T-helper 1 cell (primary cell): ENCODE data around the gene MSI2.
"Not testable (repeated sequence)": the region's sequence is repeated elsewhere in the genome, so short reads cannot be mapped to it uniquely, and the experiment has no call there.

Source experiments
- DNase-seq, 5 donors: peaks; one replicate each; pipeline ENCODE4 v3.0.0-alpha.2; 2012 to 2020

The MSI2 gene

DNA sequence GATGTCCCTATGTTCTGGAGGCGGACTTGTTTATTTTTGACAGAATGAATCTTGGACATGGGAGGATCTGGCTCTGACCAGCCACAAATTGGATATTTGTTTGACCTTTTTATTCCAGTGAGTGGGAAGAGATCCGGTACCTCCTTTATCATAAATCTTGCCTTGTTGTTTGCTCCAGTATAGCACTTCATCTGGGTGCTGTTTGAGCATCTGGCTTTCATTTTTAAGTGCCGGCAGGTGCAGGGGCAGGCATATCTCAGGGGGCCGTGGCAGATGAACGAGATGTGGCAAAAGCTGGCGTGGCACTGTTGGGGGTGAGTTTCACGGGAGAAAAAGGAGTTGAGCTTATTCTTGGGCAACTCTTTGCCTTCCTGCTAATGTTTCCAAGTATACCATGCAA is 37.8 kb downstream of the MSI2 start:
- DNase-seq: no peak

DNA sequence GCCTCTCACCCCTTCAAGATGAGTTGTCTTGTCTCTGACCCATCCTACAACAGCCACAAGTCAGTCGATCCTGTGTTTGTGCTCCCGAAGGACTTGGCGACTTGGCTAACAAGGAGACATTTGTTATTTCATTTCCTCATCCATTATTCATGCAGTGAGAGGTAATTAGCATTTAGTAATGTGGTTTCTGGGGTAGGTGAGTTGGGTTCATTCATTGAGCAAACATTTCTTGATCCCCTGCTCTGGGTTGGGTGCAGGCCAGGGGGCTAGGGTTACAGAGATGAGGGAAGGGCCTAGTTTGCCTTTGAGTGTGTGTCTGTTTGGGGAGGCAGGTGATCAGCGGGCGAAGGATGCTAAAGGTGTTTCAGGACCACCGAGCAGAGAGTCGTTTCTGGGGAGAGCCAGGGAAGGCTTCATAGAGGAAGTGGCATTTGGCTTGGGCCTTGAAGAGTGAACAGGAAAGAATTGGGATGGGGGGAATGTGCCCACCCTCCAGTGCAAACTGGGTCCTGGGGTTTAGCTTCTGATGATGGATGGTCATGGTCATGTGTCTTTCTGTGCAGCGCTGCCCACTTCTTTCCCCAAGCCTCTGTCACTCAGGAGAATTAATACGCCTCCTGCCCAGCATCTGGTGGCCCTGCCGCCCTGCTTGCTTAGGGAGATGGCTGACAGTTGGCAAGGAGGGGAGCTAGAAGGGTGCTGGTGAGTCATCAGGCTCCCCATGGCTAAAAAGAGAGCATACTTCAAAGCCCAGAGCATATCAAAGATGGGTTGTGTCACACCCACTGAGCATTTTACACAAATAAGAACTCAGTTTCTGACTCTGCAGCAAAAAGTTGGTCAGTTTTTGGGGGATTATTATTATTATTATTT is 38.5 kb downstream of the MSI2 start:
- DNase-seq: peak in 1 of 5 donors; percentile 43

DNA sequence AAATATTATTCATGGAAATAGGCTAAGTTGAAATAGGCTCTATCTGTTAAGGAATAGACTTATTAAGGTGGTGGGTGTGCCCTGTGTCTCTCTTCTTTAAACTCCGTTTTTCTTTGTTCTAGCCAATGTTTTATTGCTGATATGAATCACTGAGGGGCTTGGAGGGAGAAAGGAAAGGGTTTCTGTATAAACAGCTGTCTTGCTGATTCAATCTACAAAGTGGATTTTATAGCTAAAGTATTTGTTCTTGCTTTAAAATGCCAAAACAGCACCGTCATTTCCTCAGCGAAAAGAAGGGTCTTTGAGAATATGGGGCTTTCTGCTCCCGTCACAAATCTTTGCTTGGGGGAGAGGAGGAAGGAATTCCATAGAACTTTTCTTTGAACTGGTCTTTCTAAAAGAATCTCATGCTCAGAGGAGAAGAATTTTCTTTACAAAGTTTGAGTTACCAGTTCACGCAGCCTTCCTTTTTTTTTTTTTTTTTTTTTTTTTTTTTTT is 39.3 kb downstream of the MSI2 start:
- no peak for DNase-seq

DNA sequence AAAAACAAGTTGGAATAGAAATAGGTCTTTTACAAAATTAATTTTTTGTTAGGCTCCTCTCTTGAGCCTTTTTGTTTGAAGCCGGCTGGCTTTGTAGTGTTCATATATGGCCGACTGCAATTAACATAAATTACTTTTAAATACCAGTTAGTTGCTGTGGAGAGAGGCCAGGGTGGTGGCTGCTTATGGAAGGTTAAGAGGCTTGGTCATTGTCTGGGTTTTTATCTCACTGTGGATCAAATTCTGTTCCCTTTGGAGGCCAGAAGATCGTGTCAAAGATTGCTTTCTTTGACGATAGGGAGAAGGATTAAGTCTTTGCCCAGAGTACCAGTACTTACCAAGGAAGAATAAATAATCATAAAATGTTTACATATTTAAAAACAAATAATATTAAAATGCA is 39.9 kb downstream of the MSI2 start:
- no peak for DNase-seq

DNA sequence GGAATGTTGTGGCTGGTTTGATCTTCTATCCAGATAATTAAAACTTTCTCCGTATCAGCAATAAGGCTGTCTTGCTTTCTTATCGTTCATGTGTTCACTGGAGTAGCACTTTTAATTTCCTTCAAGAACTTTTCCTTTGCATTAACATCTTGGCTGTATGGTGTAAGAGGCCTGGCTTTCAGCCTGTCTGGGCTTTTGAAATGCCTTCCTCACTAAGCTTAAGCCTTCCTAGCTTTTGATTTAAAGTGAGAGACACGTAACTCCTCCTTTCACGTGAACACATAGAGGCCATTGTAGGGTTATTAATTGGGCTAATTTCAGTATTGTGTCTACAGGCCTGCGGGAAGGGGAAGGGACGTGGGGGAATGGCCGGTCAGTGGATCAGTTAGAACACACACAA is 42.9 kb downstream of the MSI2 start:
- DNase-seq: no peak

DNA sequence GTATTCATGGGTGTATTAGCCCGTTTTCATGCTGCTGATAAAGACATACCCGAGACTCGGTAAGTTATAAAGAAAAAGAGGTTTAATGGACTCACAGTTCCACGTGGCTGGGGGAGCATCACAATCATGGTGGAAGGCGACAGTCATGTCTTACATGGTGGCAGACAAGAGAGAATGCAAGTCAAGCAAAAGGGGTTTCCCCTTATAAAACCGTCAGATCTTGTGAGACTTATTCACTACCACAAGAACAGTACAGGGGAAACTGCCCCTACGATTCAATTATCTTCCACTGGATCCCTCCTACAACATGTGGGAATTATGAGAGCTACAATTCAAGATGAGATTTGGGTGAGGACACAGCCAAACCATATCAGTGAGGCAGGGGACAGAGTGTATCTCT is 44.3 kb downstream of the MSI2 start:
- not testable (repeated sequence) for DNase-seq

DNA sequence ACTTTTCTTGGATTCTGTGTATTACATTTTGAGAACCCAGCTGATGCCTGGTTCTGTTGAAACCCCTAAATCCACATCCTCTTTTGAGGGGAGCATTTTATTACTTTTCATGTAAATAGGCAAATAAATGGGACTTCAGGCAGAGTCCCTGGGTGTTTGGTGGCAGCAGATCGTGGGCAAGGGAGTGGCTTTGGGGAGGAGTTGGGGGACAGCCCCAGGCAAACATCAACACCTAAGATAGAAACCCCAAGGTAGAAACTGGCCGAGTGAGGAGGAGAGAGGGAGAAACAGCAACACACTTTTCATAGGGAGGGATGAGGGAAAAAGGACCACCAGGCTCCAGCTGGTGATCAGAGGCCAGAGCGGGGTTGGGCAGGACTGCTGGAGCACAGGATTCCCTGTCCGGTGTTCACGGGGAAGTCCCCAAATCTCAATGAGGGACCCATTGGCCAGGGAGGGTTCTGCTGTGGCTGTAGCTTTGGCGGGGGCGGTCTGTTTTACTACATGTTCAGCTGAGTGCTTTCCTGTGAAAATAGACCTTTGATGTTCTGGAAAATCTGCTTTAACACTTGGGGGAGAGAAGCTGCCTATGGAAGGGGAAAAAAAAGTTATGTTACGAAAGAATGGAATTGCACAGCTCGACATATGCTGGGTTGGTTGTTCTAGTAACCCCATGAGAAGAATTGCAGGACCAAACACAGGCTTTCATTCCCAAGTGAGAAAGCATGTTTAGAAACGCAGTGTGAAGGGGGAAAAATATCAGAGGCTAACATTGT is 46.6 kb downstream of the MSI2 start:
- no peak for DNase-seq

DNA sequence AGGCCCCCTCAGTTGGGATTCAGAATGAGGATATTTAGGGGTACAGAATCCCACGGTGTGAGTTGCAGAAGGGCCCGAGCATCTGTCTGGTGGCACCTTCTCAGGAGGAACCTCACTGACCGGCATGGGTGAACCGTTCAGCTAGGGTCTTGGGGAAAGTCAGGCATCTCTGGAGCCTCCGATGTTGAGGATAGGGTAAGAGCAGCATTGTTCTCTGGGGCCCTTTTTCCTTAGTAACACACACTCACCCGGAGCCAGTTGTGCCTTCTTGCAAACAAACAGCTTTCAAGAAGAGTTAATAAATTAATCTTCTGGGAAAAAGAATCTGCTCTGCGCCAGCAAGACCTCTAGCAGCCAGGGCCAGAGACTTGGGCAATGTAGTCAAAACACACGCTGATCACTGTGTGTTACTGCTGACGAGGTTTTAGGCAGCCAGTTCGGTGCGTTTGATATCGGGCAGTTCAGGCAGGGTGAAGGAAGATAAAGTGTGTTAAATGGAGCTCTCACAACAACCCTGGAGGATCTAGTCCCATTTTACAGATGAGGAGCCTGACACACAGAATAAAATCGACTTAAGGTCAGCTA is 48.9 kb downstream of the MSI2 start:
- DNase-seq: no peak

DNA sequence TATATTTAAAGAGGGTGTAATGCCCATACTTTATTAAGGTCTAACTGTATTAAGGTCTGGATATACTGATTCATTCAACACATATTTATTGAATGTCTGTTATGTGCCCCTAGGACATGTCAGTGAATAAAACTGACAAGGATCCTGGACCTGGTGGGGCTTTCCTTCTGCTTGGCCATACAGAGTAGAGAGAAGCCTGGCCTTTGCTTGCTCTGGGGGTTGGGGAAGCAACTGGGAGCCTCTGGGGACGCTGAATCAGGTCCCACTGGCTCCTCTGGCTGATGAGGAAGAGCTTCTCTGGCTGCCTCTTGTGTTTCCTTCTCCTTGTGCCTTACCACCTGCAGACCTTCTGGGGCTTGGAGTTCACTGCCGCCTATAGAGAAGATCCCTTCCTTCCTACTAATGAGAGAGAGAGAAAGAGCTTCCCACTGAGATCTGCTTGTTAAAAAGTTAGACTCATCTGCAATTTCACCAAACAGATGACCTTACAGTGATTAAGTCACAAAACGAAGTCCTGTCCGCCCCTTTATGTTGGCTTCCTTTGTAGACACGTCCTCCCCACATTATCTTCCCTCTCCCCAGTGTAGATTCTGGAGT is 49.7 kb downstream of the MSI2 start:
- DNase-seq: no peak

DNA sequence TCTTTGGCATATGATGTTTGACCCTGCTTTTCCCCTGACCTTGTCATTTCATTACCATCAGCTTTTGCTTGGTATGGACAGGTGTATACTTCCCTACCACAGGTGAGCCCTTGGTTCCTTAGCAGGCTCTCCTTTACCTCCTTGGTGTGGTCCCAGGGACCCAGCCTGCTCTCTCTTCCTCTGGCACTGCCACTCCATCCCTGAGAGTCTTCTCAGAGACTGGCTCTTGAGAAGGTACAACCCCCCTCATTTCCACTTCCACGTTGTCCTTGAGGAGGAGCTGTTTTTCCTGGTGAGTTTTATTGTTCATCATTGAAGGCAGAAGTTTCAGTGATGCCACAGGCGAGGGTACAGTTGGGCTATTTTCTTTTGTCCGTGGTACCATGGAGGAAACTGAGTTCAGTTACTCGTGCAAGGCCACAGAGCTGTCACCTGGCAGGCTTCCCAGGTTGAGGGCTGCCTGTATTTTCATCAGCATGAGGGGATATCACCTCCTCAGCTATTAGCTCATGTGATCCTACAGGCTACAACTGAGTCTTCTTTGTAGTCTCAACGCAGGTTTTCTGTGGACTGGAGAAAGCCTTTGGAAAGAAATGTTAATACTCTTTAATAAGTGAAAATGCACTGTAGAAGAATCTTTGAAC is 52.3 kb downstream of the MSI2 start:
- no peak for DNase-seq

DNA sequence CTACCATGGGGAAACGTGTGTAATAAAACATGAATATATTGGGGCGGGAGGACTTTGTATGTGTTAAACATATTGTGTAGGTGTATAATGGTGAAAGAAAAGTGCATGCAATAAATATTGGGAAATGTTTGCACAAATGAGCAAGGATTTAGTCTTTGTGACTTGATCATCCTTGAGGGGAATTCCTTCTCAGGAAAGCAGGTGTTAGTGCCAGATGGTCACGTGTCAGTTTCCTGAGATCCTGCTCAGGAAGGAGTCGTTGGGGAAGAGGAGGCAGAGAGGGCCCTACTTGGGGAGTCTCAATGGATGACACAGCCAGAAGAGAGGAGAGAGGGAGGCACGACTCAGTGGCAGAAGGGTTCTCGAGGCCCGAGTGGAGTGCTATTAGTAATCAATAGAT is 53.2 kb downstream of the MSI2 start:
- DNase-seq: no peak

DNA sequence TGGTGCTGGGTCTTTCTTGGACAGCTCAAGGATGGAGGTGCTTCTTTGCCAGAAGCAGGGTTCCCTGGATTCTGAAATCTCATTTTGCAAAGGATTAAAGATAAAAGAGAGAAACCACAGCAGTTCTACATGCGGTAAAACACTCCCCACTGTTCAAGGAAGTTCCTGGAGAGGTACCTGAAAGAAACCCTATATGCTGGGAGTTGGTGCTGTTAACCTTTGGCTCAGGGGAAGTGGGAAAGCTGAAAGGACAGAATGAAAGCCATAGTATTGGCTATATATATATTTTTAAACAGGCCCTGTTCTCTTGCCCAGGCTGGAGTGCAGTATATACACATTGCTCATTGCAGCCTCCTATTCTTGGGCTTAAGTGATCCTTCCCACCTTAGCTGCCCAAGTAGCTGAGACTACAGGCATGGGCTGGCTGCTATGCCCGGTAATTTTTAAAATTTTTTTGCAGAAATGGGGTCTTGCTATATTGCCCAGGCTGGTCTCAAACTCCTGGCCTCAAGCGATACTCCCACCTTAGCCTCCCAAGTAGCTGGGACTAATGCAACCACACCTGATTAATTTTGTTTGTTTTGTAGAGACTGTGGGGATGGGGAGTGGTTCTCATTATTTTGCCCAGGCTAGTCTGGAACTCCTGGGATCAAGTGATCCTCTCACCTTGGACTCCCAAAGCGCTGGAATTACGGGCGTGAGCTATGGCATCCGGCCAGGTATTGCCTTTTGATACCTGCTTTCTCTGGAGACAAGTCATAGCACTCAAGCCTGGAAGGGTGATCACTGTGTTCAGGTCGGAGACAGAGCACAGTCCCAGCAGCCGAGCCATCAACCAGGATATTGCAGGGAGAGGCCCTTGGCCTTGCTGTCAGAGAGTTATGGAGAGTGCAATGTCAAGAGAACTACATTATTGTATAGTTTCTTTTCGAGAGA is 55.2 kb downstream of the MSI2 start:
- DNase-seq: no peak

DNA sequence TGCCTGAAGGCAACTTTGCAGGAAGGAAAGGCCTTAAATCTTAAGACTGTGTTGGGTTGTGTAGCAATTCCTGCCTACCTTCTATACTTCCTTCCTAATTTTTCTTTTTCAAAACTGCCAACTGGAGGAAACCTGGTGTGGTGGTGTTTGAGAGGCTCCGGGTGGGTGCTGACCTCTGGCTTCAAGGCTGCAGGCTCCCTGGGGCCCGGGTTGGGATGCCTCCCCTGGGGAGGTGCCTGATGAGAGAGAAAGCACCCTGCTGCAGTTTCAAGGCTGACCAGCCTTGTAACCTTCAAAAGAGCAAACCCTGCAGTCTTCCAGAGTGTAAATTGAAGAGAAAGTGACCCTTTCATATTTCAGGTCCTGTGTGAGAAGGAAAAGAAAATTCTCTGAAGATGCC is 55.9 kb downstream of the MSI2 start:
- no peak for DNase-seq

DNA sequence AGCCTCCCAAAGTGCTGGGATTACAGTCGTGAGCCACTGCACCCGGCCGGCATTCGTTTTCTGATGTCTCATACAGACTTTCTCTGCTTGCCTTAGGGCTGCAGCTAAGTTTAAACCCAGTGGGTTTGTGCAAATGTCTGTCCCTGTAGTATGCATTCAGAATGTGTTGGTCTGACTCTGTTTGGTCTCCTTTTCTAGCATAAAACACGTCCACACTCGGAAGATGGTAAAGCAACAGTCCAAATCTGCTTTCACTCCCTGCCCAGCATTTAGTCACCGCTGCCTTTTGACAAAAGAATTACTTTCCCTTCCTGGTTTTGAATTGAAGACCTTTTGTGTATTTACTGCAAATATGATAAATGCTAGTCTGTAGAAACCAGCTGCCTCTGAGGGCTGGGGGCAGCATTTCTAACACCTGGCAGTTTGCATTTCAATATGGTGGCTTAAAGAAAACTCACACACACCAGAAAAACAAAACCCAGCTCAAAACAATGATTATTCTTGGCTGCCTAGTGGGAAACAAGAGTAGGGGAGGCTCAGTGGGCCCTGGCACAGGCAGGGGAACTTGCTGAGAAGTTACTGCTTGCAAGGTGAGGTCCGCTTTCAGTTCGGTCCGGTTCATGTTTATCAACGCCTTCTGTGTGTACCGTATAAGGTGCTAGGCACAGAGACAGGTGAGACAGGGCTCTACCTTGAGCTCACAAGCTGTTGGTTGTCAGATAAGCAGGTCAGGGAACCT is 56.9 kb downstream of the MSI2 start:
- no peak for DNase-seq

DNA sequence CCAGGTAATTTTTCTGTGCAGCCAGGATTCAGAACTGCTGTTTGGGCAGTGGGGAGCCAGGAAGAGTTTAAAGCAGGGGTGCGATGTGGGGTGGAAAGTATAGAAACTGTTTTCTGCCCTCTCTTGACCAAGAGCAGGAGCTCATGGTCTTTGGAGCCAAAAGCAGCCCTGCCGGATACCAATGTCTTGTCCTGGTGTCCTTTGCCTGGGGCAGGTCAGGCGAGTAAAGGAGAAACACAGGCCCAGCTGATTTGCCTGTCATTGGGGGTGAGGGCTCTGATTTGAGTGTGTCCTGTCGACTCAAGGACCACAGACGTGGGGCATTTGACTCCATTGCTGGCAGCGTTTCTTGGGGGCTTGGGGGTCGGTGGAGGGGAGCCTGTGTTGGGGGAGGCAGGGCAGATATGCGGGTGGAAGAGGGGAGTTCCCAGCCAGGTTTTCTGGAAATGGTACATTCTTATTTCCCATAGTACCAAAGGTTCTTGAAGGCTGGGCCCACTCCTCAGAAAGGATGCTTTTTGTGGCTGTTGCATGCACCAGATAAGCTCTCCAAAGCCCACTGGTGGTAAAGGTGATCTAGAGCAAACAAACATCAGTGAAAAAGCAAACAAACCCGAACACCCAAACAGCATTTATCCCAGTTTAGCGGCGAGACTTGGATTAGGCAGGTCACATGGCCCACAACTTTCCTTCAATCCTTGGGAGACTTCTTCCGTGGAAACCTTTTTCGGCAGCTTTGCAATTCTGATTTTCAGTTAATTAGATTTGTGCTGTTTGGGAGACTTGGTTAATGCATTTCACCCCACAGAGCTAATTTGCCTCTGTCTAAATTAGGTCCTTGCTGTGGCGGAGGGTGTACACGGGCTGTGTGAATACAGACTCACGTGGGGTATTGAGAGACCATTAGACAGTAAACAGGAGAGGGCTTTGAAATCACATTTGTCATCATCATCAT is 59.0 kb downstream of the MSI2 start:
- DNase-seq: no peak

DNA sequence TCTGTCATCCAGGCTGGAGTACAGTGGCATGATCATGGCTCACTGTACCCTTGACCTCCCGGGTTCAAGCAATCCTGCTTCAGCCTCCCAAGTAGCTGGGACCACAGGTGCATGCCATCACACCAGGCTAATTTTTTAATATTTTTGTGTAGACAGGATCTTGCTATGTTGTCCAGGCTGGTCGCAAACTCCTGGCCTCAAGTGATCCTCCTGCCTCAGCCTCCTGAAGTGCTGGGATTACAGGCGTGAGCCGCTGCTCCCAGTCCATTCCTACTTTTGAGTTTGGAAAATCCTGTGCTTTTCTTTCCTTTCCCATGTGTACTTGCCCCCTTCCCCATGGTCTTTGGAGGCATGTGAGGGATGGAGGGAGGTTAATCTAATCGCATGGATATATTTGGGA is 60.0 kb downstream of the MSI2 start:
- no peak for DNase-seq

DNA sequence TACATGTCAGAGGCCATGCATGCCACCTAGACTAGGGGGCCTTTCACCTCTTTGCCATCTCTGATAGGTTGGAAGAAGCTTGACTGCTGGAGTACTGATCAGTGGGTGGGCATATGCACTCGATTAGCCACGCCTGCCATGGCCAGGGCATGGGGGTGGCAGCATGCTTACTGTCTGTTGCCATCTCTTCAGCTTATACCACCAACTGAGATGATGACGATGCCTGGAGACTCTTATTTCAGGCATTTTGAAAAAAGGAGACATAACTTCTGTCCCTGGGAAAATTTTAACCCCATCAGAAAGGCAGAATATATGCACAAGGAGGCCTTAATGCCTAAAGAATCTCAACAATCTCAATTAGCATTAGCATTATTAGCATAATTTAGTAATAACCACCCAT is 60.8 kb downstream of the MSI2 start:
- DNase-seq: no peak

DNA sequence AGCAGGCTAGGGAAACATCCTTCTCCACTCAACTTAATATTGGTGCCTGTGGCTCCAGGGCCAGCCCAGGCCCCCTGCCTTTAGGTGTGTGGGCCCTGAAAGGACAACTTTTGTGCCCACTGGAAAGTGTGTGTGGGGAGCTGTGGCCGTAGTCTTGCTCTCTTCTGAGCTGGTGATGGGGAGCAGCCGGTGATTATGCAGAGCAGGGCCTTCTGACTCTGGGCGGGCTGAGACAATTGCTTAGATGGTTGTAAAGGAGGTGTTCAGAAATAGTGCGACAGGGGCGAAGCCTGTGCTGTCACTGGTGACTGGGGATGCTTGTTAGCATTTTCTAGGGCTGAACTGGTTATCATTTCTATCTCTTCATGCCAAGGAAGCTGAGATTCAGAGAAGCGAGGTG is 62.6 kb downstream of the MSI2 start:
- DNase-seq: no peak

DNA sequence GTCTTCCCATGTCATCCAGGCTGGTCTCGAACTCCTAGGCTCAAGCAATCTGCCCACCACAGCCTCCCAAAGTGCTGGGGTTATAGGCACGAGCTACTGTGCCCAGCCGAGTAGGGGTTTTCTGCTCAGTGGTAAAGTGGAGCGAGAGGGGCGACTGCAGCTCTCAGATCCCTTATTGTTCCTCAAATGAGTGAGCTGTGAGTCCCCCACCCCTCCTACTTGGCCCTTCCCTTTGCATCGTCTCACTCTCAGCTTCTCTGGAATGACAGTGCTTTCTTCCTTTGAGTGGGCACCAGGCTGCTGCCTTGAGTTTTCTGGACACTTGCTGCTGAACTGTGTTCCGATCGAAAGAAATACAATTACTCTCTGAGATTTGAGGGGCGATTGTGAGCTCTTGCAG is 63.5 kb downstream of the MSI2 start:
- no peak for DNase-seq

DNA sequence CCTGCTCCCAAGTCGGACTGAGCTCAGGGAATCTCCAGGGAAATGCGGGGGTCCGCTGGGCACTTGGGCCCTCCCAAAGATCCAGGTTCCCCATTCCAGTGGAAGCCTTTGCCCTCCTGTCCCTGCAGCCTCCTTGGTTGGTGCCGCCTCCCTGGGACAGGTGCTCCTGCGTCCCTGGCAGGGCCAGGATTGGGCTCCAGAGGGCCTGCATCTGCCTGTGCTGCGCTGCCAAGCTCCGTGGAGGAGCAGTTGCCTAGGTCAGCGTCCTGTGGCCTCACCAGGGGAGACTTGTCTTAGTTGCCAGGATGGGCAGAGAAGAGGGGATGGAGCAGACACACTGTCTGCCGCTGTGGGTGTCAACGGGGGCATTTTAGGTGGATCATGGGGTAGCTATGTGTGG is 67.1 kb downstream of the MSI2 start:
- DNase-seq: no peak
